ENCODE data around the gene WDR41. TPM values are rescaled to one million over a fixed set of nuclear protein-coding genes. Genes with fewer than 3 reads are reported as not detected.

Gene WDR41
- polyA plus RNA-seq, 2 of the 4 experiments (the other 2 are of a cell fraction): 62.1 to 88.5 TPM

- FAIRE-seq: no peak
- TF ChIP-seq ZFP36 (IDR thresholded peaks at IDR 0.05; ENCODE audit: borderline replicate concordance, partially characterized antibody) (no peak), USF2 (IDR thresholded peaks at IDR 0.05) (no peak), KDM1A (IDR thresholded peaks at IDR 0.05; ENCODE audit: low read depth) (no peak), GATA3 (IDR thresholded peaks at IDR 0.05; ENCODE audit: borderline replicate concordance) (no peak), HOXA7 (CRISPR knock-in tag; IDR thresholded peaks at IDR 0.05) (no peak), NPAS2 (CRISPR knock-in tag; IDR thresholded peaks at IDR 0.05; ENCODE audit: borderline replicate concordance) (no peak), SMC3 (IDR thresholded peaks at IDR 0.05) (no peak), HOXB13 (CRISPR knock-in tag; IDR thresholded peaks at IDR 0.05; ENCODE audit: low read depth) (no peak), PHF8 (IDR thresholded peaks at IDR 0.05; ENCODE audit: borderline replicate concordance, low read depth) (no peak), CBX8 (IDR thresholded peaks at IDR 0.05) (no peak)
- CTCF ChIA-PET: interaction anchor here (3.9 kb wide), 1 partner anchor 283 kb away, joined by 15 read pairs; no protein-coding TSS in a partner anchor
- no peak overlapping the region for H3K27ac ChIP-seq
- 93% methylated on average over 5 of the region's 5 CpGs for WGBS (ENCODE audit: missing lambda C conversion rate)
- H3K9me3 ChIP-seq: no peaks in the 10 kb centered on the region
- ATAC-seq: no peak
- no peak for DNase-seq (ENCODE audit: low read depth in 1 of 2, low spot score in 1 of 2)
- peaks cover 38% of the 10 kb centered on the region for H3K4me1 ChIP-seq
- H3K4me2 ChIP-seq: no peak overlapping the region
- POLR2A ChIA-PET: no interaction called here
- no peak overlapping the region for H3K4me3 ChIP-seq
Measured at GRCh38 chr5:77428526-77428925, 63.6 kb downstream of the WDR41 start.

GRCh38 chr5:77427998-77428397, 64.1 kb downstream of the WDR41 start:
- H3K4me2 ChIP-seq: no peak overlapping the region
- no peak overlapping the region for H3K4me3 ChIP-seq
- ATAC-seq (no peak), FAIRE-seq (no peak), DNase-seq (ENCODE audit: low read depth in 1 of 2, low spot score in 1 of 2) (no peak)
- CTCF ChIA-PET: interaction anchor here (2.6 to 3.9 kb wide), 2 partner anchors 64 to 283 kb away, joined by 8 to 15 read pairs; partner anchors contain the start of gene WDR41
- peaks cover 38% of the 10 kb centered on the region for H3K4me1 ChIP-seq
- H3K27ac ChIP-seq: no peak overlapping the region
- POLR2A ChIA-PET: no interaction called here
- TF ChIP-seq SMC3 (IDR thresholded peaks at IDR 0.05): no peak
- TF ChIP-seq, protein P1, sequence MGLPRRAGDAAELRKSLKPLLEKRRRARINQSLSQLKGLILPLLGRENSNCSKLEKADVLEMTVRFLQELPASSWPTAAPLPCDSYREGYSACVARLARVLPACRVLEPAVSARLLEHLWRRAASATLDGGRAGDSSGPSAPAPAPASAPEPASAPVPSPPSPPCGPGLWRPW (IDR thresholded peaks at IDR 0.05): no peak
- no peak for TF ChIP-seq PBX3 (IDR thresholded peaks at IDR 0.05)
- no peak for TF ChIP-seq USF2 (IDR thresholded peaks at IDR 0.05)
- TF ChIP-seq POLR2A (IDR thresholded peaks at IDR 0.05; ENCODE audit: low read length): no peak
- no peak for TF ChIP-seq FOXS1 (CRISPR knock-in tag; IDR thresholded peaks at IDR 0.05)
- no peak for TF ChIP-seq JUNB (IDR thresholded peaks at IDR 0.05)
- no peak for TF ChIP-seq PHF8 (IDR thresholded peaks at IDR 0.05; ENCODE audit: borderline replicate concordance, low read depth)
- no peak for TF ChIP-seq TFCP2L1 (CRISPR knock-in tag; IDR thresholded peaks at IDR 0.05)
- TF ChIP-seq MAZ (IDR thresholded peaks at IDR 0.05; ENCODE audit: borderline replicate concordance, low read depth, low read length): no peak
- no peaks in the 10 kb centered on the region for H3K9me3 ChIP-seq

DNA sequence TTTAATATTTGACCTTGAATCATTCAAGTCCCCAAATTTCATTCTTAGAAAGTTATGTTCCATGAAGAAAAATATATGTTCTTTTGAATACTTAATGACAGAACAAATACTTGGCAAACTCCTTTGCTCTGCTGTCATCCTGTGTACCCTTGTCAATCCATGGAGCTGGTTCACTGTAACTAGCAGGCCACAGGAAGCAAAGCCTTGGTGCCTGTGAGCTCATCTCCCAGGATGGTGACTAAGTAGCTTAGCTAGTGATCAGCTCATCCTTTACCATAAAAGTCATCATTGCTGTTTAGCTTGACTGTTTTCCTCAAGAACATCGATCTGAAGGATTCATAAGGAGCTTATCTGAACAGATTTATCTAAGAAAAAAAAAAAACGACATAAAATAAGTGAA, 65.4 kb downstream of the WDR41 start:
- ChIA-PET POLR2A (no interaction called here), CTCF (interaction anchor here (0.8 to 3.9 kb wide), 5 partner anchors 9 to 297 kb away, joined by 3 to 15 read pairs (median 8); partner anchors contain the start of gene WDR41)
- Histone ChIP-seq H3K4me2 (peak overlapping the region; percentile 22), H3K27ac (peak overlapping the region; percentile 23 to 52; a peak in 4 of 6 replicates), H3K4me3 (no peak overlapping the region), H3K9me3 (no peaks in the 10 kb centered on the region), H3K4me1 (peaks cover 35% of the 10 kb centered on the region)
- no peak for FAIRE-seq
- peak; percentile 13 to 39 for DNase-seq (ENCODE audit: low read depth in 1 of 2, low spot score in 1 of 2)
- 15% methylated on average over 2 of the region's 2 CpGs for WGBS (ENCODE audit: missing lambda C conversion rate)
- ATAC-seq: peak; percentile 66 to 68; a peak in 4 of 6 replicates
- TF ChIP-seq TP53 (CRISPR knock-in tag; IDR thresholded peaks at IDR 0.05) (no peak), NFE2L2 (conservative IDR thresholded peaks at IDR 0.05; ENCODE audit: low read length) (no peak), SREBF2 (IDR thresholded peaks at IDR 0.05) (no peak)
